Epithelial cell of esophagus (primary cell): ENCODE data around the gene CLTRN.

ENCODE experiments used
- DNase-seq: peaks from one replicate; pipeline ENCODE4 v3.0.0; 2010; ENCODE audit warnings: low read depth
- H3K4me3 ChIP-seq: 2 replicates; pipeline ENCODE4 v1.5.1; 2011; ENCODE audit warnings: mild to moderate bottlenecking, low read length, control low read depth
- CTCF ChIP-seq: IDR thresholded peaks from 2 replicates; pipeline ENCODE4 v1.5.1; 2011; ENCODE audit warnings: low read depth, mild to moderate bottlenecking, low read length, control low read depth, inconsistent platforms; ENCODE audit not compliant: insufficient read depth; ENCODE audit errors: missing control alignments

The CLTRN gene

GRCh38 chrX:15601932-15602331, 62.7 kb downstream of the CLTRN start:
- DNase-seq: peak; percentile 50
- no peak for TF ChIP-seq CTCF
- no peak overlapping the region for H3K4me3 ChIP-seq

GRCh38 chrX:15600745-15601144, 63.9 kb downstream of the CLTRN start, which contains the start of gene ACE2:
TSS of gene ACE2 (minus strand) at chrX:15600960. CDS start at chrX:15600911, 49 bp downstream.
- no peak for DNase-seq
- TF ChIP-seq CTCF: no peak
- no peak within 1 kb of the TSS for H3K4me3 ChIP-seq

- no peak for TF ChIP-seq CTCF
- no peak overlapping the region for H3K4me3 ChIP-seq
- no peak for DNase-seq
Observed at GRCh38 chrX:15600049-15600448, 64.6 kb downstream of the CLTRN start.

- H3K4me3 ChIP-seq: no peak overlapping the region
- no peak for DNase-seq
- TF ChIP-seq CTCF: no peak
Observed at GRCh38 chrX:15599461-15599860, 65.1 kb downstream of the CLTRN start.

- DNase-seq: no peak
- no peak for TF ChIP-seq CTCF
- H3K4me3 ChIP-seq: no peak overlapping the region
Observed at GRCh38 chrX:15598026-15598425, 66.6 kb downstream of the CLTRN start.

GRCh38 chrX:15594371-15594770, 70.2 kb downstream of the CLTRN start:
- no peak overlapping the region for H3K4me3 ChIP-seq
- DNase-seq: no peak
- TF ChIP-seq CTCF: peak; percentile 52
